Bronchus fibroblast of lung (primary cell): ENCODE measurements around the gene RAB17. TPM values are rescaled to one million over a fixed set of nuclear protein-coding genes. Genes with fewer than 3 reads are reported as not detected.

Experiments used
- total RNA-seq: library from RNA; depleted of rRNA; stranded (reverse); fragments of >200 nt; gene quantifications from 2 replicates; pipeline ENCODE4 v1.2.3, GENCODE V29; 2015

Gene RAB17
- under 0.01 and 0.67 TPM in 2 replicates for total RNA-seq

DNA sequence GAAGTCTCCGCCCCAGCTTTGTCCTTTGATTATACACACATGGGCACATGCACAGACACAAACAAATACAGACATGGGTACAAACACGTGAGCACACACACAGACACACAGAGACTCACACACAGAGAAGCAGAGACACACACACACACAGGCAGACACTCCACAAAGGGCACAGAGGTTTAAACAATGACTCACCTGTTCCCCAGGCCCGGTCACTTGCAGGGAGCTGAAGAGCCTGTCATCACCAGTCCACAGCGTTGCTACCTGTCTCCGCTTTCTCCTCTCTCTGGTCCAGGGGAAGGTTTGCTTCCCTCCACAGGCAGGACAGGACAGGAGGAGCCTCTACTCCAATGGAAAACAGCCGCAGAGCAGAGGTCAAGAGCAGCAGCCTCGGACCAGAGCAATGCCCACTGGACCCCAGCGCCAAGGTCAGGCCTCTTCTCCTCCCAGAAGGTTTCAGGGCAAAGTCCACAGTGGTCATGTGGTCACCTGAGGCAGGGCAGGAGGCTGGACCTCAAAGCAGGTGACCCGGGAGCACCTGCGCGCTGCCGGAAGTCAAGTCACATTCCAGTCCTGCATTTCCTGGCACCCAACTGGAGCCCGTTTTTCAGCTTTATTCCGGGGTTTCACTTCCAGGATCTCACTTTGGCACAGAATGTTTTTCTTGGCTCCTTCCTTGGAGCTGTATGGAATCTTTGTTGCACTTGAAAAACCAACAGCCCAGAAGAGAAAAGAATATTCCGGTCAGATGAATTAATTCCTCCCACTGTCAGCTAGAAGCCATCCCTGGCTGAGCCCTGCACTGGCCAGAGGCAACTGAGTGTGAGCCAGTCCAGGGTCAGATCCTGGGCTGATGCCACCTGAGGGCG lies at the start of gene RAB17:
TSS of gene RAB17 (minus strand) at position 463 of the 869 bp plus-strand sequence. CDS start 4,580 bp downstream, outside the sequence.

GRCh38 chr2:237627441-237628246 lies 37.1 kb upstream of the RAB17 start, which contains the start of gene LRRFIP1:
Gene LRRFIP1, plus strand, starts transcription at chr2:237627587. Its CDS starts 58 bp downstream, at chr2:237627645.

GRCh38 chr2:237566401-237567235 lies 23.9 kb downstream of the RAB17 start, which contains the start of gene PRLH:
Gene PRLH, plus strand, starts transcription at chr2:237566574. Its CDS starts 0 bp downstream, at chr2:237566574.

Other genes starting within 250 kb of the RAB17 start
- gene COL6A3, start 176.6 kb downstream of the RAB17 start, total RNA-seq, result 589 and 614 TPM in 2 replicates
- gene MLPH, start 103.5 kb downstream of the RAB17 start, total RNA-seq, result 26.6 and 27.2 TPM in 2 replicates
- gene PRLH, start 24.2 kb downstream of the RAB17 start, total RNA-seq, result not detected in 2 replicates
- 34.5 and 38.5 TPM in 2 replicates for gene LRRFIP1, start 36.9 kb upstream of the RAB17 start, total RNA-seq
- under 0.01 and 0.15 TPM in 2 replicates for gene RBM44, start 208.0 kb upstream of the RAB17 start, total RNA-seq